Measurements from ENCODE around the gene PACS1.

PACS1 gene

GRCh38 chr11:66051766-66052663 is 18.1 kb upstream of the PACS1 start, which contains the start of gene SF3B2:
TSS of gene SF3B2 (plus strand) at chr11:66052364. CDS start at chr11:66052385, 21 bp downstream.
- no peaks in the 10 kb centered on the region for H3K9me3 ChIP-seq (replicated peaks; ENCODE audit: low read length)
- peaks cover 26% of the 10 kb centered on the region for H3K36me3 ChIP-seq (ENCODE audit: insufficient read depth, low read length)
- no peaks in the 10 kb centered on the region for H3K27me3 ChIP-seq (ENCODE audit: control insufficient read depth, insufficient read depth, low read length)
- H3K9ac ChIP-seq (ENCODE audit: low read depth, low read length) = peak within 1 kb of the TSS; percentile 98
- H3K4me1 ChIP-seq (ENCODE audit: control insufficient read depth, insufficient read depth, low read length) = peaks cover 24% of the 10 kb centered on the region
- peak within 1 kb of the TSS; percentile 98 for H3K4me3 ChIP-seq (ENCODE audit: low read length)
- H3K4me2 ChIP-seq (ENCODE audit: low read length) = peak within 1 kb of the TSS; percentile 80

DNA sequence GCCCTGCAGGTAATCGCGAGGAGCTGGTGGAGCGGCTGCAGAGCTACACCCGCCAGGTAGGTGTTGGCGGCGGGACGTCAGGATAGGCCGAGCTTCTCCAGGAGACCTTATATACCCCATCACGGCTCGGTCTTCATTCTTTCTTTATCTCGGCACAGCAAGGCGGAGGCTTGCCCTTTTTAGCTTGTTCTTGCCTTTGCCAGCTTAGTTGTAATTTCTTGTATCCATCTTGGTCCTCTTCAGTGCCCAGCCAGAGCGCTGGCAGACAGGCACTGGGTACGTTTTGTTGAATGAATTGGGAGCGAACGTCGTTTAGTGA is 17.4 kb upstream of the PACS1 start:
- Histone ChIP-seq H3K4me1 (ENCODE audit: control insufficient read depth, insufficient read depth, low read length) (peaks cover 22% of the 10 kb centered on the region), H3K9me3 (replicated peaks; ENCODE audit: low read length) (no peaks in the 10 kb centered on the region), H3K4me2 (ENCODE audit: low read length) (peak overlapping the region; percentile 80), H3K36me3 (ENCODE audit: insufficient read depth, low read length) (peaks cover 31% of the 10 kb centered on the region), H3K27me3 (ENCODE audit: control insufficient read depth, insufficient read depth, low read length) (no peaks in the 10 kb centered on the region), H3K9ac (ENCODE audit: low read depth, low read length) (peak overlapping the region; percentile 98), H3K4me3 (ENCODE audit: low read length) (peak overlapping the region; percentile 98)

DNA sequence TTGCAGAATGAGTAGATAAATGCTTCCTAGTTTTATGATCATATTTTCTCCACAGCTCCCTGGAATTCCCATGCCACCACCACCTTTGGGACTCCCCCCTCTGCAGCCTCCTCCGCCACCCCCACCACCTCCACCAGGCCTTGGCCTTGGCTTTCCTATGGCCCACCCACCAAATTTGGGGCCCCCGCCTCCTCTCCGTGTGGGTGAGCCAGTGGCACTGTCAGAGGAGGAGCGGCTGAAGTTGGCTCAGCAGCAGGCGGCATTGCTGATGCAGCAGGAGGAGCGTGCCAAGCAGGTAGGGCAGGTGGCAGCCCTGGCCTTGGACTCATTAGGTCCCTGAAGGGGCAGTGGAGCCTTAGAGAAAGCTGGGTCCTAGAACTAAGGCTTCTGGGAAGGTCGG is 15.1 kb upstream of the PACS1 start:
- Histone ChIP-seq H3K27me3 (ENCODE audit: control insufficient read depth, insufficient read depth, low read length) (no peaks in the 10 kb centered on the region), H3K4me3 (ENCODE audit: low read length) (no peak overlapping the region), H3K36me3 (ENCODE audit: insufficient read depth, low read length) (peaks cover 54% of the 10 kb centered on the region), H3K4me1 (ENCODE audit: control insufficient read depth, insufficient read depth, low read length) (peaks cover 18% of the 10 kb centered on the region), H3K9ac (ENCODE audit: low read depth, low read length) (no peak overlapping the region), H3K9me3 (replicated peaks; ENCODE audit: low read length) (no peaks in the 10 kb centered on the region), H3K4me2 (ENCODE audit: low read length) (no peak overlapping the region)

DNA sequence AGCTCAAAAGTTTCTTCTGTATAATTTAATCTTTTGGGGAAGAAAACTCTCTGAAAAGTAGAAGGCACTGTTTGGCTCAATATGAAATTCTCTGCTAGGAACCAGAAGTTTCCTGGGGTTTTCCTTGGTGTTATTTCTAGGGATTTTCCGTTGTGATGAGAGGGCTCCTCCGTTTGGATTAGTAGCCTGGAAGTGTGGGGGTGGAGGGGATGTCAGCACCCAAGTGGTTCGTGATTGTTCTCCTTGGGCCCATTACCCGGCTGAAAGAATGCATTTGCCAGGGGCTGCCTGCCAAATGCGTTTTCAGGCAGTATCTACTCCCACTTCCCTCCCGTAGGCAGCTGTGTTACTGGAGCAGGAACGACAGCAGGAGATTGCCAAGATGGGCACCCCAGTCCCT is 13.6 kb upstream of the PACS1 start:
- Histone ChIP-seq H3K9ac (ENCODE audit: low read depth, low read length) (no peak overlapping the region), H3K4me1 (ENCODE audit: control insufficient read depth, insufficient read depth, low read length) (peaks cover 9% of the 10 kb centered on the region), H3K4me3 (ENCODE audit: low read length) (no peak overlapping the region), H3K36me3 (ENCODE audit: insufficient read depth, low read length) (peaks cover 68% of the 10 kb centered on the region), H3K27me3 (ENCODE audit: control insufficient read depth, insufficient read depth, low read length) (no peaks in the 10 kb centered on the region), H3K4me2 (ENCODE audit: low read length) (no peak overlapping the region), H3K9me3 (replicated peaks; ENCODE audit: low read length) (no peaks in the 10 kb centered on the region)

DNA sequence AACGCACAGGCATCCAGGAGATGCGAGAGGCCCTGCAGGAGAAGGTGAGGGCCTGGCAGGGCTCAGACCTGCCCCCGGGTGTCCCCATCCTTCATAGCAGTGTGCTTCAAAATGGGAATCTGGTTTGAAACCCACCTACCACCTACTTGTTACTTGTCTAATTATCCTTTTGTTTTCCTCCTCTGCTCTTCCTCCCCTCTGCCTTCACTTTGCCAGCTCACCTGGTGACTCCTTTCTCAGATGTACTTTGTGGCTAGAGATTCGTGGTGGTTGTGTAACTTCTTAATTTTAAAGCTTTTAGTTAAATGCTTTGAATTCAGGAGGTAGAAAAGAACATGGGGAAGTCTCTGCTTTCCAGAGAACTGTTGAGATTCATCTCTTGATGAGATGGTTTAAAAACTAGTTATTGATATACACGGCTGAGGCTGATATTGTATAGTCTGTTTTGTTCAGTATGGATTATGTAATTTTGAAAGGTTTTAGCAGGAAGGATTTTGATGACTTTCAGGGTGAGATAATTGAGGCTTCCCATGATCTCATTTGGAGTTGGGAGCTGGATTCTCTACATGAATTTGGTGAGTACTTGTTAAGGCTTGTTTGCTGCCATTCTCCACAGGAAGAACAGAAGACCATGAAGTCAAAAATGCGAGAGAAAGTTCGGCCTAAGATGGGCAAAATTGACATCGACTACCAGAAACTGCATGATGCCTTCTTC is 9.9 kb upstream of the PACS1 start:
- H3K9me3 ChIP-seq (replicated peaks; ENCODE audit: low read length) = no peaks in the 10 kb centered on the region
- H3K4me3 ChIP-seq (ENCODE audit: low read length) = no peak overlapping the region
- H3K4me1 ChIP-seq (ENCODE audit: control insufficient read depth, insufficient read depth, low read length) = no peaks in the 10 kb centered on the region
- H3K27me3 ChIP-seq (ENCODE audit: control insufficient read depth, insufficient read depth, low read length) = no peaks in the 10 kb centered on the region
- H3K36me3 ChIP-seq (ENCODE audit: insufficient read depth, low read length) = peaks cover 95% of the 10 kb centered on the region
- H3K4me2 ChIP-seq (ENCODE audit: low read length) = no peak overlapping the region
- H3K9ac ChIP-seq (ENCODE audit: low read depth, low read length) = no peak overlapping the region

- no peaks in the 10 kb centered on the region for H3K27me3 ChIP-seq (ENCODE audit: control insufficient read depth, insufficient read depth, low read length)
- no peaks in the 10 kb centered on the region for H3K9me3 ChIP-seq (replicated peaks; ENCODE audit: low read length)
- H3K4me2 ChIP-seq (ENCODE audit: low read length) = no peak overlapping the region
- H3K4me1 ChIP-seq (ENCODE audit: control insufficient read depth, insufficient read depth, low read length) = no peaks in the 10 kb centered on the region
- H3K36me3 ChIP-seq (ENCODE audit: insufficient read depth, low read length) = peaks cover 94% of the 10 kb centered on the region
- no peak overlapping the region for H3K4me3 ChIP-seq (ENCODE audit: low read length)
- no peak overlapping the region for H3K9ac ChIP-seq (ENCODE audit: low read depth, low read length)
Observed at GRCh38 chr11:66061268-66061667, 8.8 kb upstream of the PACS1 start.

DNA sequence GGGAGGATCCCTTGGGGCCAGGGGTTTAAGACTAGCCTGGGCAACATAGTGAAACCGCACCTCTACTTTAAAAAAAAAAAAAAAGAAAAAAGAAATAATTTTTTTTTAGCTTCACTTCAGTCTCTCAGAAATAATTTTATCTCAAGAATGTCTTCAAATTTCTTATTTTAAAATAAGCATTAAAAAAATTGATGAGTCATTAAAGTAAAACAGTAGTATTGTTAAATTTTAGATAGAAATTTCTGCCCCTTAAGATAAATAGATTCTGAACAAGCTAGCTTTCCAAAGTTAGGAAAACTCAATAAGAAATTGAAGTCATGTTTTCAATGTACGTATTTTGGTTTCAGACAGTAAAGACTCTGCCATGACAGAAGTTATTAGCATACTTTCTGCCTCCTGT is 7.7 kb upstream of the PACS1 start:
- no peaks in the 10 kb centered on the region for H3K9me3 ChIP-seq (replicated peaks; ENCODE audit: low read length)
- H3K27me3 ChIP-seq (ENCODE audit: control insufficient read depth, insufficient read depth, low read length) = no peaks in the 10 kb centered on the region
- H3K36me3 ChIP-seq (ENCODE audit: insufficient read depth, low read length) = peaks cover 94% of the 10 kb centered on the region
- no peak overlapping the region for H3K4me3 ChIP-seq (ENCODE audit: low read length)
- no peaks in the 10 kb centered on the region for H3K4me1 ChIP-seq (ENCODE audit: control insufficient read depth, insufficient read depth, low read length)
- no peak overlapping the region for H3K9ac ChIP-seq (ENCODE audit: low read depth, low read length)
- H3K4me2 ChIP-seq (ENCODE audit: low read length) = no peak overlapping the region

DNA sequence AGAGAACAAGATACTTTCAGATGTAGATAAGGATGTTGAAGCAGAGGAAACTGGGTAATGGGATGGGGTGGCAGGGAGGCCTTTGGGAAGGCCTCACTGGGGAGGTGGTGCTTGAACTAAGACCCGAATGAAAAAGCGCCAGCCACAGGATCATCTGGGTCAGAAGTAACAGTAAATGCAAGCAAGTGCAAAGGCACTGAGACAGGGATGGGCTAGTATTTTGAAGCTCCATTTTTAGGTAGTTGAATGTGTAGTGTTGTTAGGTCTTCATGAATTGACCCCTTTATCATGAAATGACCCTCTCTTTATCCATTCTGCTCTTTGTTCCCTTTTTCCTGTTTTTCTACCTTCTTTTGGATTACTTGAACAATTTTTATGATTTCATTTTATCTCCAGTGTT is 6.2 kb upstream of the PACS1 start:
- Histone ChIP-seq H3K36me3 (ENCODE audit: insufficient read depth, low read length) (peaks cover 95% of the 10 kb centered on the region), H3K9ac (ENCODE audit: low read depth, low read length) (no peak overlapping the region), H3K4me1 (ENCODE audit: control insufficient read depth, insufficient read depth, low read length) (peaks cover 6% of the 10 kb centered on the region), H3K27me3 (ENCODE audit: control insufficient read depth, insufficient read depth, low read length) (no peaks in the 10 kb centered on the region), H3K4me2 (ENCODE audit: low read length) (no peak overlapping the region), H3K9me3 (replicated peaks; ENCODE audit: low read length) (no peaks in the 10 kb centered on the region), H3K4me3 (ENCODE audit: low read length) (no peak overlapping the region)

- peaks cover 93% of the 10 kb centered on the region for H3K36me3 ChIP-seq (ENCODE audit: insufficient read depth, low read length)
- peaks cover 13% of the 10 kb centered on the region for H3K4me1 ChIP-seq (ENCODE audit: control insufficient read depth, insufficient read depth, low read length)
- no peak overlapping the region for H3K4me3 ChIP-seq (ENCODE audit: low read length)
- H3K9me3 ChIP-seq (replicated peaks; ENCODE audit: low read length) = no peaks in the 10 kb centered on the region
- no peak overlapping the region for H3K9ac ChIP-seq (ENCODE audit: low read depth, low read length)
- H3K27me3 ChIP-seq (ENCODE audit: control insufficient read depth, insufficient read depth, low read length) = no peaks in the 10 kb centered on the region
- H3K4me2 ChIP-seq (ENCODE audit: low read length) = no peak overlapping the region
Observed at GRCh38 chr11:66064571-66064970, 5.5 kb upstream of the PACS1 start.

GRCh38 chr11:66066751-66067150 is 3.3 kb upstream of the PACS1 start:
- no peaks in the 10 kb centered on the region for H3K27me3 ChIP-seq (ENCODE audit: control insufficient read depth, insufficient read depth, low read length)
- H3K9ac ChIP-seq (ENCODE audit: low read depth, low read length) = no peak overlapping the region
- peaks cover 16% of the 10 kb centered on the region for H3K4me1 ChIP-seq (ENCODE audit: control insufficient read depth, insufficient read depth, low read length)
- H3K4me2 ChIP-seq (ENCODE audit: low read length) = no peak overlapping the region
- no peaks in the 10 kb centered on the region for H3K9me3 ChIP-seq (replicated peaks; ENCODE audit: low read length)
- no peak overlapping the region for H3K4me3 ChIP-seq (ENCODE audit: low read length)
- H3K36me3 ChIP-seq (ENCODE audit: insufficient read depth, low read length) = peaks cover 71% of the 10 kb centered on the region

GRCh38 chr11:66067640-66068039 is 2.4 kb upstream of the PACS1 start:
- H3K4me1 ChIP-seq (ENCODE audit: control insufficient read depth, insufficient read depth, low read length) = peaks cover 25% of the 10 kb centered on the region
- no peak overlapping the region for H3K4me2 ChIP-seq (ENCODE audit: low read length)
- no peaks in the 10 kb centered on the region for H3K9me3 ChIP-seq (replicated peaks; ENCODE audit: low read length)
- H3K9ac ChIP-seq (ENCODE audit: low read depth, low read length) = no peak overlapping the region
- H3K27me3 ChIP-seq (ENCODE audit: control insufficient read depth, insufficient read depth, low read length) = no peaks in the 10 kb centered on the region
- no peak overlapping the region for H3K4me3 ChIP-seq (ENCODE audit: low read length)
- H3K36me3 ChIP-seq (ENCODE audit: insufficient read depth, low read length) = peaks cover 68% of the 10 kb centered on the region

Measured in skeletal muscle satellite cell (primary cell).